Medulla oblongata (tissue), 1 donor: ENCODE measurements around the gene CAMK2D.
"Not testable (repeated sequence)": the region's sequence is repeated elsewhere in the genome, so short reads cannot be mapped to it uniquely, and the experiment has no call there.

Experiments
- DNase-seq: peaks from one replicate; pipeline ENCODE4 v3.0.0-alpha.2; 2015; ENCODE audit errors: extremely low spot score

Gene CAMK2D

GRCh38 chr4:113761620-113762185 lies at the start of gene CAMK2D:
TSS of gene CAMK2D (minus strand) at chr4:113761738. CDS start at chr4:113761068, 670 bp downstream.
- DNase-seq: peak; percentile 97

GRCh38 chr4:113810906-113811305 lies 49.4 kb upstream of the CAMK2D start:
- no peak for DNase-seq

- peak; percentile 72 for DNase-seq
These were observed 47.8 kb upstream of the CAMK2D start for GRCh38 chr4:113809311-113809710.

- DNase-seq: no peak
These were observed 45.3 kb upstream of the CAMK2D start for GRCh38 chr4:113806850-113807249.

- no peak for DNase-seq
These were observed 40.3 kb upstream of the CAMK2D start for GRCh38 chr4:113801882-113802281.

- DNase-seq: not testable (repeated sequence)
These were observed 34.8 kb upstream of the CAMK2D start for GRCh38 chr4:113796381-113796780.

GRCh38 chr4:113790478-113790877 lies 28.9 kb upstream of the CAMK2D start:
- DNase-seq: peak; percentile 78

GRCh38 chr4:113788888-113789287 lies 27.4 kb upstream of the CAMK2D start:
- DNase-seq: no peak

GRCh38 chr4:113785781-113786180 lies 24.2 kb upstream of the CAMK2D start:
- peak; percentile 23 for DNase-seq

GRCh38 chr4:113784497-113785250 lies 23.1 kb upstream of the CAMK2D start:
- peak; percentile 78 for DNase-seq

- no peak for DNase-seq
These were observed 22.2 kb upstream of the CAMK2D start for GRCh38 chr4:113783701-113784100.

- DNase-seq: no peak
These were observed 21.8 kb upstream of the CAMK2D start for GRCh38 chr4:113783289-113783688.

- peak; percentile 57 for DNase-seq
These were observed 20.0 kb upstream of the CAMK2D start for GRCh38 chr4:113781439-113782040.

- no peak for DNase-seq
These were observed 15.1 kb upstream of the CAMK2D start for GRCh38 chr4:113776679-113777078.

- no peak for DNase-seq
These were observed 14.5 kb upstream of the CAMK2D start for GRCh38 chr4:113776016-113776415.

- DNase-seq: no peak
These were observed 12.2 kb upstream of the CAMK2D start for GRCh38 chr4:113773756-113774155.

- DNase-seq: no peak
These were observed 11.5 kb upstream of the CAMK2D start for GRCh38 chr4:113773014-113773413.

- no peak for DNase-seq
These were observed 10.8 kb upstream of the CAMK2D start for GRCh38 chr4:113772319-113772718.

GRCh38 chr4:113769744-113770143 lies 8.2 kb upstream of the CAMK2D start:
- DNase-seq: no peak

- DNase-seq: no peak
These were observed 7.4 kb upstream of the CAMK2D start for GRCh38 chr4:113768952-113769351.

GRCh38 chr4:113766882-113767281 lies 5.3 kb upstream of the CAMK2D start:
- DNase-seq: no peak

GRCh38 chr4:113764720-113765264 lies 3.3 kb upstream of the CAMK2D start:
- no peak for DNase-seq

GRCh38 chr4:113763923-113764322 lies 2.4 kb upstream of the CAMK2D start:
- not testable (repeated sequence) for DNase-seq
